Prostate gland (tissue), 2 donors: ENCODE data around the gene MARK3. TPM values are rescaled to one million over a fixed set of nuclear protein-coding genes. Genes with fewer than 3 reads are reported as not detected.

Experiments used
- DNase-seq: peaks from one replicate; pipeline ENCODE4 v3.0.0-alpha.2; 2019; ENCODE audit warnings: low spot score
- H3K27ac ChIP-seq, 2 donors: fragments of 200-600 bp; sonication (generic); 2 replicates each; pipeline ENCODE4 v1.5.1; 2017 to 2019
- H3K27me3 ChIP-seq: fragments of 200-600 bp; sonication (generic); replicated peaks from 2 replicates; pipeline ENCODE4 v1.5.1; 2019; ENCODE audit not compliant: insufficient read depth
- H3K36me3 ChIP-seq, 2 donors: fragments of 200-600 bp; sonication (generic); 1 replicate in 1 of 2; 2 replicates in 1 of 2; pipeline versions ENCODE4 v1.5.1 to v1.8.1; 2017 to 2019
- H3K4me1 ChIP-seq: fragments of 200-600 bp; sonication (generic); replicated peaks from 2 replicates; pipeline ENCODE4 v1.5.1; 2019
- H3K4me3 ChIP-seq, 2 donors: fragments of 200-600 bp; sonication (generic); 2 replicates each; pipeline ENCODE4 v1.5.1; 2017 to 2019
- H3K9me3 ChIP-seq: fragments of 200-600 bp; sonication (generic); 2 replicates; pipeline ENCODE4 v1.5.1; 2017
- POLR2A ChIP-seq: fragments of 450-650 bp; IDR thresholded peaks from one replicate; pipeline ENCODE4 v1.6.1; 2016; ENCODE audit warnings: antibody characterized with exemption, mild to moderate bottlenecking
- POLR2AphosphoS5 ChIP-seq: sonication (generic); formaldehyde crosslinking; IDR thresholded peaks from one replicate; pipeline ENCODE4 v1.6.1; 2017; ENCODE audit warnings: antibody characterized with exemption
- WGBS: methylation state at CpG from one replicate; pipeline ENCODE4 v1.1.5; 2018; 5-methylcytosine and 5-hydroxymethylcytosine counted together
- intact Hi-C: fragments of 100-400 bp; cut with DNase I; formaldehyde crosslinking; loops from one replicate; pipeline ENCODE4 v1.14.2; 2022
- total RNA-seq, 2 donors: library from RNA; depleted of rRNA; stranded (reverse); fragments of >200 nt; gene quantifications; one replicate each; pipeline ENCODE4 v1.1.0, GENCODE V29; 2016
- TF ChIP-seq, protein P1 (sequence below), 4 experiments: fragments of 200-600 bp in 2 of 4; fragments of 450-650 bp in 2 of 4; sonication (generic) in 2 of 4; IDR thresholded peaks; 1 replicate in 3 of 4; 2 replicates in 1 of 4; pipeline ENCODE4 v1.5.1; 2016 to 2019; ENCODE audit warnings: antibody characterized with exemption in 4 of 4, mild to moderate bottlenecking in 2 of 4, moderate library complexity in 2 of 4

Gene MARK3
- total RNA-seq, 2 donors from 2014 or later = 51.5 to 115 TPM

DNA sequence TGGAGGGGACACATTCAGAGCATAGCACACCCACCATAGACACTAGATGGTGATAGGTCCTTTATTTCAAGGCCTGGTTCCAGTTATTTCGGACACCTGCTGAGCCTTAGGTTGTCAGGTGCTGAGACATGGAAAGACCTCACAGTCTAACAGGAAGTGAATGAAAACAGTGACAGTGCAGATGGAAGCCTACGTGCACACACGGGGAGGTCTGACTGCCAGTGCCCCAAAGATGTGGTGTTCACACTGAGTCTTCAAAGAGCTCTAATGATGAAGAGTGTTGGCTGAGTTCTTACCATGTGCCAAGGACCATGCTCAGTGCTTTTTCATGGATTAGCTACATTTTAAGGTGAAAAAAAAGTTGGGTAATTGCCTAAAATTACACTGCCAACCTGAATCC is 90.8 kb downstream of the MARK3 start:
- Histone ChIP-seq H3K4me1 (no peaks in the 10 kb centered on the region), H3K27me3 (no peaks in the 10 kb centered on the region), H3K9me3 (no peaks in the 10 kb centered on the region), H3K27ac (no peak overlapping the region), H3K4me3 (no peak overlapping the region), H3K36me3 (peaks cover 4 to 14% of the 10 kb centered on the region in 2 donors)
- no peak for DNase-seq
- intact Hi-C loops = no loop called here
- 91% methylated on average over 3 of the region's 3 CpGs for WGBS
- TF ChIP-seq POLR2A (no peak), POLR2AphosphoS5 (no peak)
- TF ChIP-seq, protein P1, sequence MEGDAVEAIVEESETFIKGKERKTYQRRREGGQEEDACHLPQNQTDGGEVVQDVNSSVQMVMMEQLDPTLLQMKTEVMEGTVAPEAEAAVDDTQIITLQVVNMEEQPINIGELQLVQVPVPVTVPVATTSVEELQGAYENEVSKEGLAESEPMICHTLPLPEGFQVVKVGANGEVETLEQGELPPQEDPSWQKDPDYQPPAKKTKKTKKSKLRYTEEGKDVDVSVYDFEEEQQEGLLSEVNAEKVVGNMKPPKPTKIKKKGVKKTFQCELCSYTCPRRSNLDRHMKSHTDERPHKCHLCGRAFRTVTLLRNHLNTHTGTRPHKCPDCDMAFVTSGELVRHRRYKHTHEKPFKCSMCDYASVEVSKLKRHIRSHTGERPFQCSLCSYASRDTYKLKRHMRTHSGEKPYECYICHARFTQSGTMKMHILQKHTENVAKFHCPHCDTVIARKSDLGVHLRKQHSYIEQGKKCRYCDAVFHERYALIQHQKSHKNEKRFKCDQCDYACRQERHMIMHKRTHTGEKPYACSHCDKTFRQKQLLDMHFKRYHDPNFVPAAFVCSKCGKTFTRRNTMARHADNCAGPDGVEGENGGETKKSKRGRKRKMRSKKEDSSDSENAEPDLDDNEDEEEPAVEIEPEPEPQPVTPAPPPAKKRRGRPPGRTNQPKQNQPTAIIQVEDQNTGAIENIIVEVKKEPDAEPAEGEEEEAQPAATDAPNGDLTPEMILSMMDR (IDR thresholded peaks at IDR 0.05) = no peak

DNA sequence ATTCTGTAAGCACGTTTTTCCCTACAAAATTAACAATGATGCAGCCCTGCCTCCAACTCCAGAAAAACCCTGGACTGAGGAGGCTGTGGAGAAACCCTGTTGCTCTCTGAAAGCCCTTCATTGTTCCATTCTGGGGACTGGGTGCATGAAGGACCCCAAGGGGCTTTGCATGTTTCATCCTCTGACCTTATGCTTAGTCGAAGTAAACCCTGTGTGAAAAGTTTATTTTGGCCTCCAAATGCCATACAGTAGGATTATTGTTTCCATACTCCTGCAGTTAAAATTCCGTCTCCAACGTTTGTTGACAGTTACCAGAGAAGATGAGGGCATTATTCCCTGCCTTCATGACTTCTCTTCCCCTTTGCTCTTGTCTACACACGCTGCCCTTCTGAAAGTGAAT is 91.4 kb downstream of the MARK3 start:
- 65% methylated on average over 5 of the region's 5 CpGs for WGBS
- Histone ChIP-seq H3K27ac (no peak overlapping the region), H3K36me3 (peaks cover 4 to 11% of the 10 kb centered on the region in 2 donors), H3K27me3 (no peaks in the 10 kb centered on the region), H3K4me3 (no peak overlapping the region), H3K9me3 (no peaks in the 10 kb centered on the region), H3K4me1 (no peaks in the 10 kb centered on the region)
- intact Hi-C loops = no loop called here
- TF ChIP-seq POLR2A (no peak), POLR2AphosphoS5 (no peak)
- TF ChIP-seq, protein P1 (IDR thresholded peaks at IDR 0.05) = no peak
- no peak for DNase-seq

DNA sequence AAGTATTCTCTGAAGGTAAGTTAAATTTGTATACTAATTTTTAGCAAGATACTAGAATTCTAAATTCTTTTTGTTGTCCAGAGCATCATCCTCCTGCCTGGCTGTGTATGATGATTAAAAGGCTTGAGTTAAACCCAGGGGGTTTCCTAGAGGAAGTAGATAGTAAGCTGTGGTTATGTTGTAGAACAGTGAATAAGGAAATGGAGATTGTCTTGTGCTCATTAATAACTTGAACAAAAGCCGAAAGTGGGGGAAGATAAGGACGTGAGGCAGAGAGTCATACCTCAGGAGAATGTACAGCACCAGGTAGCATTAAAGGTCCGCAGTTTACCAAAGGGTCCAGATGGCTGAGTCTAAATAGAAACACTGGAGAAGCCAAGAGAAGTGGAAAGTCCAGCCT is 95.4 kb downstream of the MARK3 start:
- H3K27ac ChIP-seq = no peak overlapping the region
- no peak overlapping the region for H3K4me3 ChIP-seq
- intact Hi-C loops = no loop called here
- no peak for DNase-seq
- H3K27me3 ChIP-seq = no peaks in the 10 kb centered on the region
- H3K4me1 ChIP-seq = no peaks in the 10 kb centered on the region
- TF ChIP-seq POLR2AphosphoS5 (no peak), POLR2A (no peak)
- TF ChIP-seq, protein P1 (IDR thresholded peaks at IDR 0.05) = no peak
- no peaks in the 10 kb centered on the region for H3K9me3 ChIP-seq
- peaks cover 0 to 5% of the 10 kb centered on the region in 2 donors for H3K36me3 ChIP-seq
- 90% methylated on average over 3 of the region's 3 CpGs for WGBS

DNA sequence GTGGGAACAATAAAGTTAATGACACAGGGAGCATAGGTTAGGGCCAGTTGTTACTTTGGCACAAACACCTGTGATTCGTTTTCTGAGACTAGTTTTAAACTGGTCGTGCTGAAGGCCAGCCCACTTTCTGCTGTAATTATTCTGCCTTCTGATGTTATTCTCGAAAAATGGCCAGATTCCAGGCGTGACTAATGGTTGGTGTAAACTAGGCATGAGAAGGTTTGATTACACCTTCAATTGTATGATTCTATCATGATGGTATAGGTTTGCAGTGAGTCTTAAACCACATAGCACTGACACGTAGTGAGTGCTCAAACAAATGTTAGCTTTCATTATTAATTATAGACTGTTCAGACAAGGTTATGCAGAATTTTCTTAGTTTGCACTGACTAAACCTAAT is 98.4 kb downstream of the MARK3 start:
- WGBS = 38% methylated on average over 5 of the region's 5 CpGs

DNA sequence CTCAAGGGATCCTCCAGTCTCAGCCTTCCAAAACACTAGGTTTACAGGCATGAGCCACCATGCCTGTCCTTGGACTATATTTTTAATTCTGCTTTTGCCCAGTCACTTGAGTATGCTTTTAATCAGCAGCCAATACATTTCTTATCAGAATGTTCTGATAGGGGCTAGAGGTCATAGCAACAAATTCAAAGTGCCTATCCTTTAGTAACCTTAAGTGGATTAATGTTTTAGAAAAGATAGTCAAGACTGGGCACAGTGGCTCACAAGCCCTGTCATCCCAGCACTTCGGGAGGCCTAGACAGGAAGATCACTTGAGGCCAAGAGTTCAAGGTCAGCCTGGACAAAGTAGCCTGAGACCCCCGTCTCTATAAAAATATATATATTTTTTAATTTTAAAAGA is 100.3 kb downstream of the MARK3 start:
- intact Hi-C loops = no loop called here
- 93% methylated on average over 2 of the region's 2 CpGs for WGBS

More for the DNA sequence above, 98.4 kb downstream of the MARK3 start:
- Histone ChIP-seq H3K4me3 (no peak overlapping the region), H3K27ac (no peak overlapping the region), H3K9me3 (no peaks in the 10 kb centered on the region), H3K36me3 (peaks cover 0 to 5% of the 10 kb centered on the region in 2 donors), H3K27me3 (no peaks in the 10 kb centered on the region), H3K4me1 (no peaks in the 10 kb centered on the region)
- no peak for DNase-seq
- TF ChIP-seq POLR2AphosphoS5 (no peak), POLR2A (no peak)
- TF ChIP-seq, protein P1 (IDR thresholded peaks at IDR 0.05) = no peak
- intact Hi-C loops = no loop called here

More for the DNA sequence above, 100.3 kb downstream of the MARK3 start:
- no peaks in the 10 kb centered on the region for H3K4me1 ChIP-seq
- H3K27me3 ChIP-seq = no peaks in the 10 kb centered on the region
- H3K36me3 ChIP-seq = no peaks in the 10 kb centered on the region
- no peak overlapping the region for H3K27ac ChIP-seq
- H3K4me3 ChIP-seq = no peak overlapping the region
- DNase-seq = no peak
- no peak for TF ChIP-seq POLR2A
- no peak for TF ChIP-seq POLR2AphosphoS5
- TF ChIP-seq, protein P1 (IDR thresholded peaks at IDR 0.05) = no peak
- H3K9me3 ChIP-seq = no peaks in the 10 kb centered on the region
